Caco-2 (cell line): ENCODE results near the gene PRR12. TPM values are rescaled to one million over a fixed set of nuclear protein-coding genes. Genes with fewer than 3 reads are reported as not detected.

Source experiments
- BruUV-seq: library from RNA; stranded (reverse); fragments of 400-500 nt; replicated peaks from 2 replicates; lab custom pipeline; 2021; lab: Mats Ljungman, UMichigan
- CTCF ChIA-PET: fragments of 300-600 bp; sonication (Branson Sonifier 250); formaldehyde crosslinking; loops from one replicate; lab custom pipeline; 2022; ENCODE audit warnings: antibody characterized with exemption; lab: Charles Lee
- POLR2A ChIA-PET: fragments of 300-600 bp; sonication (Branson Sonifier 250); formaldehyde crosslinking; loops from one replicate; lab custom pipeline; 2022; ENCODE audit warnings: antibody characterized with exemption; lab: Charles Lee
- DNase-seq, 2 experiments: peaks; one replicate each; pipeline versions ENCODE4 v3.0.0 to v3.0.0-alpha.2; 2020 to 2022
- H3K27me3 ChIP-seq: replicated peaks from 2 replicates; pipeline ENCODE4 v1.6.0; 2011; ENCODE audit warnings: low read length; ENCODE audit not compliant: control insufficient read depth, insufficient read depth
- H3K36me3 ChIP-seq: 2 replicates; pipeline ENCODE4 v1.5.1; 2011; ENCODE audit warnings: low read length; ENCODE audit not compliant: control insufficient read depth, insufficient read depth
- H3K4me1 ChIP-seq: fragments of 250-450 bp; sonication (Bioruptor Pico); 2 replicates; pipeline ENCODE4 v1.5.1; 2020; ENCODE audit warnings: mild to moderate bottlenecking
- H3K4me3 ChIP-seq: 2 replicates; pipeline ENCODE4 v1.5.1; 2011; ENCODE audit warnings: low read depth, mild to moderate bottlenecking, control low read depth, low read length
- H3K9me3 ChIP-seq: fragments of 250-450 bp; sonication (Bioruptor Pico); 2 replicates; pipeline ENCODE4 v1.5.1; 2020; ENCODE audit warnings: mild to moderate bottlenecking, moderate library complexity
- H3K27ac Mint-ChIP-seq: one replicate; pipeline ENCODE4 v1.8.0; 2022; ENCODE audit warnings: mixed read lengths; ENCODE audit not compliant: unreplicated experiment
- H3K27me3 Mint-ChIP-seq: one replicate; pipeline ENCODE4 v1.8.0; 2022; ENCODE audit warnings: mixed read lengths; ENCODE audit not compliant: insufficient read depth, unreplicated experiment
- H3K36me3 Mint-ChIP-seq: one replicate; pipeline ENCODE4 v1.8.0; 2022; ENCODE audit warnings: mild to moderate bottlenecking, mixed read lengths; ENCODE audit not compliant: insufficient read depth, unreplicated experiment
- H3K4me1 Mint-ChIP-seq: one replicate; pipeline ENCODE4 v1.8.0; 2022; ENCODE audit warnings: low read depth, mixed read lengths; ENCODE audit not compliant: unreplicated experiment
- H3K4me3 Mint-ChIP-seq: one replicate; pipeline ENCODE4 v1.8.0; 2022; ENCODE audit warnings: mild to moderate bottlenecking, moderate library complexity, mixed read lengths; ENCODE audit not compliant: unreplicated experiment
- H3K9me3 Mint-ChIP-seq: one replicate; pipeline ENCODE4 v1.8.0; 2022; ENCODE audit warnings: mixed read lengths; ENCODE audit not compliant: unreplicated experiment
- CTCF ChIP-seq, 2 experiments: fragments of 200-600 bp in 1 of 2; IDR thresholded peaks; 1 replicate in 1 of 2; 2 replicates in 1 of 2; pipeline versions ENCODE4 v1.5.1 to v1.8.0; 2011 to 2022; ENCODE audit warnings: antibody characterized with exemption in 1 of 2, control low read depth in 1 of 2, inconsistent platforms in 1 of 2, low read depth in 1 of 2, low read length in 1 of 2, mild to moderate bottlenecking in 1 of 2, moderate library complexity in 1 of 2; ENCODE audit not compliant: insufficient read depth in 1 of 2, severe bottlenecking in 1 of 2, unreplicated experiment in 1 of 2
- intact Hi-C: fragments of 100-400 bp; cut with micrococcal nuclease; formaldehyde crosslinking; loops from one replicate; pipeline ENCODE4 v1.10.0; 2022; ENCODE audit not compliant: unreplicated experiment
- total RNA-seq: library from RNA; stranded (reverse); gene quantifications from 2 replicates; pipeline ENCODE4 v1.2.3, GENCODE V29; 2022

PRR12 gene
- total RNA-seq, 1 experiment from 2014 or later = 38.8 TPM

GRCh38 chr19:49592486-49593232 is 1.7 kb downstream of the PRR12 start:
- peaks cover 41% of the 10 kb centered on the region for H3K36me3 Mint-ChIP-seq
- ChIA-PET CTCF (no interaction called here), POLR2A (interaction anchor here (1.2 kb wide), 1 partner anchor 48 kb away, joined by 6 read pairs; the partner anchor contains the start of gene RRAS)
- Histone ChIP-seq H3K4me1 (peaks cover 10% of the 10 kb centered on the region), H3K36me3 (peaks cover 1% of the 10 kb centered on the region), H3K27me3 (no peaks in the 10 kb centered on the region), H3K9me3 (no peaks in the 10 kb centered on the region), H3K4me3 (peak overlapping the region; percentile 99)
- intact Hi-C loops = loop anchor here (1.0 kb wide), 1 partner anchor 84 kb away; no protein-coding TSS in a partner anchor
- DNase-seq = no peak
- no peaks in the 10 kb centered on the region for H3K9me3 Mint-ChIP-seq
- H3K4me1 Mint-ChIP-seq = peaks cover 29% of the 10 kb centered on the region
- no peaks in the 10 kb centered on the region for H3K27me3 Mint-ChIP-seq
- TF ChIP-seq CTCF (IDR thresholded peaks at IDR 0.05; ENCODE audit: insufficient read depth in 1 of 2, low read depth in 1 of 2, low read length in 1 of 2, severe bottlenecking in 1 of 2, unreplicated experiment in 1 of 2) = no peak
- no TSS peak for BruUV-seq
- peak overlapping the region; percentile 74 for H3K4me3 Mint-ChIP-seq
- H3K27ac Mint-ChIP-seq = peak overlapping the region; percentile 82

- intact Hi-C loops = no loop called here
- Mint-ChIP-seq H3K36me3 (peaks cover 49% of the 10 kb centered on the region), H3K4me3 (peak overlapping the region; percentile 74), H3K27me3 (no peaks in the 10 kb centered on the region), H3K4me1 (peaks cover 29% of the 10 kb centered on the region), H3K27ac (peak overlapping the region; percentile 27), H3K9me3 (no peaks in the 10 kb centered on the region)
- no peaks in the 10 kb centered on the region for H3K9me3 ChIP-seq
- TF ChIP-seq CTCF (IDR thresholded peaks at IDR 0.05; ENCODE audit: insufficient read depth in 1 of 2, low read depth in 1 of 2, low read length in 1 of 2, severe bottlenecking in 1 of 2, unreplicated experiment in 1 of 2) = no peak
- no TSS peak for BruUV-seq
- H3K27me3 ChIP-seq = no peaks in the 10 kb centered on the region
- peaks cover 10% of the 10 kb centered on the region for H3K4me1 ChIP-seq
- POLR2A ChIA-PET = interaction anchor here (0.6 to 1.2 kb wide), 2 partner anchors 13 to 47 kb away, joined by 6 to 10 read pairs; partner anchors contain the start of gene RRAS
- H3K36me3 ChIP-seq = peaks cover 1% of the 10 kb centered on the region
- CTCF ChIA-PET = interaction anchor here (0.6 to 1.3 kb wide), 3 partner anchors 27 to 86 kb away, joined by 3 to 5 read pairs (median 3); partner anchors contain the start of gene RRAS
- peak; percentile 79 to 86 for DNase-seq
- no peak overlapping the region for H3K4me3 ChIP-seq
These were observed 2.5 kb downstream of the PRR12 start for GRCh38 chr19:49593233-49594113.
